Stimulated activated CD4-positive, alpha-beta T cell treated with anti-CD3 and anti-CD28 coated beads, Interleukin-12 subunit alpha, Interleukin-12 subunit beta, amount 100 ng/mL, for 48 hours (primary cell): Measurements from ENCODE around the gene PDGFB.

Source experiments
- DNase-seq, 3 donors: peaks; one replicate each; pipeline ENCODE4 v3.0.0-alpha.2; 2020; ENCODE audit warnings: low read depth in 2 of 3, low spot score in 1 of 3

Gene PDGFB

GRCh38 chr22:39277142-39277607 lies 32.4 kb upstream of the PDGFB start:
- no peak for DNase-seq

DNA sequence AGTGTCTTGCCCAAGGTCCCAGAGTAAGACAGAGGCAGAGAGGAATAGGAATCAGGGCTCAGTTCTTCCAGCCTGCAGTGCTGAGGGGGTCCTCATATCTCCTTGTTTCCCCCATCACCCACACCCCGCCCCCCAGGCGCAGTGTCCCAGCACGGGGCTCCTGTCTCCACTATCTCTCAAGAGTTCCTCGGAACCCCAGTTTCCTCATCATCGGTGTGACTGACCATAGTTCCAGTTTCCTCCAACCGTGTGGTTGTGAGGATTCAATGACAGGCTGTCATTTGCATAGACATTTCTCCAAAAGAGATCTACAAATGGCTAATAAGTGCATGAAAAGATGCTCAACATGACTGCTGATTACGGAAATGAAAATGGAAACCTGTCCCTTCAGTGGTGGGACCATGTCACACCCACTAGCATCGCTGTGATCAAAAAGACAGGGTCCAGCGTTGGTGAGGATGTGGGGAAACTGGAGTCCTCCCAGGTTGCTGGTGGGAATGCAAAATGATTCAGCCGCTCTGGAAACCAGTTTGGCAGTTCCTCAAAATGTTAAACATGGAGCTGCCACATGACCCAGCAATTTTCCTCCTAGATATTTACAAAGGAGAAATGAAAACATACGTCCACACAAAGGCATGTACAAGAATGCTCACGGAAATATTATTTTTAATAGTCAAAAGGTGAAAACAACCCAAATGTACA lies 31.8 kb upstream of the PDGFB start:
- DNase-seq: no peak

- no peak for DNase-seq
These were observed 31.1 kb upstream of the PDGFB start for GRCh38 chr22:39275814-39276439.

DNA sequence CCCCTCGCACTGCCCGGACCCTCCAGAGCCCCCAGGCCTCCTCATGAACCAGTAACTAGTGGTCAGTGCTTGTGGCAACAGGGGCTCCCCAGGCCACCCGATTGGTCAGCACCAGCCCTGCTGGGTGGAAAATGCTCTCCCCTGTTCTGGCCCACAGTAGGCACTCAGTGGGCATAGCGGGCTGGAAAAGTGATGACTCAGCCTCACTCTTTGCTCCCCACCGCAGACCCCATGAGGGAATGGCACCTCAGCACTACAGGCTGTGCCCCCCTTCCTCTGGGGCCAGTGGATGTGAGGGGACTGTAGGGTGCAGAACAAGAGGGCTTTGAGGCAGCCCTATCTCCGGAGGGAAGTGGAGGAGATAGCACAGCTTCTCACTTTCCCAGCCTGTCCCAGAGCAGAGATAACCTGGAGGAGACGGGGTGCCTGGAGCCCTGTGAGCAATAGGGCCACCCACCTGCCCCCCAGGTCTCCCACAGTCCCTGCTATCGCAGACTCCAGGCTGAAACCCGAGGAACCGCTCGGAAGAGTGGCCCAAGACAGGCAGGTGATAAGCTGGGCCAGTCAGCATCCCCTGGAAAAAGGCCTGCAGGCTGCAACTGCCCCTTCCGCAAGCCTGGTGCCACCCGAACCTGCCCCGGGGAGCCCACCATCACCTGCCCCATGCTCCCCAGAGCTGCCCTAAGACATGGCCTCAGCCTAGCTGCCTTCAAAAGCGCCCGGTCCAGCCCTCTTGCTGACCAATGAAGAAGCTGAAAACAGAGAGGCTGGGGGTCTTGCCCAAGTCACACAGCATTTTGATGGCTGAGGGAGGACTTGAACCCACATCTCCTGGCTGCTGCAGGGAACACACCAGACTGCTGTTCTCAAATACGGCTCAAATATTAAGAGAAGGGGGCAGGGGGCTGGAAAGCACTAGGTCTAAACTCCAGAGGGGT lies 29.4 kb upstream of the PDGFB start:
- no peak for DNase-seq

DNA sequence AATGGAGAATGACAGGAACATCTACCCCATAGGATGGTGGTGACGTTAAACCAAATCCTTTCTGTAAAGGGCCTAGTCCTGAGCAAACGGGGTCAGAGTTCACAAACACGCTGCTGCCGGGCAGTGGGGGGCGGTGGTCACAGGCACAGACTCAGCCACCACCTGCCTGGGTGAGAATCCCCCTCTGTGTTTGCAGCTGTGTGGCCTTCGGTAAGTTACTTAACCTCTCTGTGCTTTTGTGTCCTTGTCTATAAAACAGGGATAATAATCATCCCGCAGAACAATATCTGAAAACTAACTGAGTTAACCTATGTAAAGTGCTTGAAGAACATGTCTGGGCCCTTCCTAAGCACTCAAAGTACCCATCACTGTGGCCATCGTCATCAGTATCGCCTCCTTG lies 26.0 kb upstream of the PDGFB start:
- no peak for DNase-seq

GRCh38 chr22:39270280-39270679 lies 25.5 kb upstream of the PDGFB start:
- no peak for DNase-seq

DNA sequence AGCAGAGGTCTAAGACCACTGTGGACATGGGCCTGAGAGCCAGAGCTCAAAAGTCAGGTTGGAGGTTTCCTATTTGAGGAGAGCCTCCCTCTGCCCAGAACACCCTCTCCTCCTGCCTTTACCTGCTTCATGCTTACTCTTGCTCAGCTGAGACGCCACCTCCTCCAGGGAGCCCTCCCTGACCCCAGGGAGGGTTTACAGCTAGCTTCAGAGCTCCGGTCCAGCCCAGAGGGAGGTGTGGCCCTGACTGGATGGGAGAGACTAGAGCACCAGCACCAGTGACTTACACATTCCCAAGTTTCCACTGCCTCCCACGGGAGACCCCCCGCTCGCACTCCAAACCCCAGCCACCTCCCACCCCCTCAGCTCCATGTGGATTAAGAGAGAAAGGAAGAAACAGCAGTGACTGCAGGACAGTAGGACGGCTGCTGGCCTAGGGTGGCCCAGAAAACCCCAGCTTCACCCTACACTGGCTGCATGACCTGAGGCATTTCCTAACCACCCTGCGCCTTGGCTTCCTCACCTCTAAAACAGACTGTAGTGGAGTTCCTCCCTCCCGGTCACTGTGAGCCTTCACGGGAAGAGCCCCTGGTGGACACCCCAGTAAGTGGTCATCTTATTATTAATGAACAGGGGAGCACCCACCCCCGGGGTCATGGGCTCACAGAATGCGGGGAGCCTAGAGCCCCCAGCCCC lies 24.5 kb upstream of the PDGFB start:
- DNase-seq: no peak

DNA sequence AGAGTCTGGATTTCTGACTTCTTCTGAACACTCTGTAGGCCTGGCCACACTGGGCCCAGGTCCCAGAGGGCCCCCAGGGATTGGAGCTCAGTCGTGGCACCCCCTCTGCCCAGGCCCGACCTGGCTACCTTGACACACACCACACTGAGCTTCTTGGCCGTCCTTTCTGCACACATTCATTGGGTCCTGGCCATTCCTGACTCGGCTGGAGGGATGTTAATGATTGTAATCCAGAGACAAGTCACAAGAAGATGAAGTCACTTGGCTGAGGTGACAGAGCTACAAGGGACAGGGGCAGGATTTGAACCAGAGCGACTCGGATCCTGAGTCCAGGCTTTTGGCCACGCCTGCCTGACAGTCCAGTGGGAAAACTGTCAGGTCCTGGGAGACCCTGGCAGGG lies 23.9 kb upstream of the PDGFB start:
- no peak for DNase-seq

DNA sequence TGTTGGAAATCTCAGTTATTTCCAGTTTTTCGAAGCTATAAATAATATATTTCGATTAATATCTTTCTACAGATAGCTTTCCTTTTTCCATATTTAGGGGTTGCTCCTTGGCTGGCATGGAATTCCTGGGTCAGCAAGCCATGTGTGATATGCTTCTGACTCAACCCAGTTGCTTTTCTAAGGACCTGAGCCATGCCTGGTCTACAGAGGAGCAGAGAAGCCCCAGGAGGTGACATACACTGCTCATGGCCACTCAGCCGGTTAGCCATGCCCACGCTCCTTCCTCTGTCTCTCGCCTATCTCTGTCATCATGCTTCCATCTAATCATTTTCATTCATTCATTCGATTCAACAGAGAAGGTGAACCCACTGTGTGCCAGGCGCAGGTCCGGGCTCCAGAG lies 23.2 kb upstream of the PDGFB start:
- DNase-seq: no peak

GRCh38 chr22:39266398-39267030 lies 21.7 kb upstream of the PDGFB start:
- DNase-seq: peak in 2 of 3 donors; percentile 27 to 50

- DNase-seq: no peak
These were observed 20.5 kb upstream of the PDGFB start for GRCh38 chr22:39265143-39265886.

- DNase-seq: no peak
These were observed 19.7 kb upstream of the PDGFB start for GRCh38 chr22:39264349-39265038.

GRCh38 chr22:39263626-39264348 lies 19.0 kb upstream of the PDGFB start:
- DNase-seq: no peak

DNA sequence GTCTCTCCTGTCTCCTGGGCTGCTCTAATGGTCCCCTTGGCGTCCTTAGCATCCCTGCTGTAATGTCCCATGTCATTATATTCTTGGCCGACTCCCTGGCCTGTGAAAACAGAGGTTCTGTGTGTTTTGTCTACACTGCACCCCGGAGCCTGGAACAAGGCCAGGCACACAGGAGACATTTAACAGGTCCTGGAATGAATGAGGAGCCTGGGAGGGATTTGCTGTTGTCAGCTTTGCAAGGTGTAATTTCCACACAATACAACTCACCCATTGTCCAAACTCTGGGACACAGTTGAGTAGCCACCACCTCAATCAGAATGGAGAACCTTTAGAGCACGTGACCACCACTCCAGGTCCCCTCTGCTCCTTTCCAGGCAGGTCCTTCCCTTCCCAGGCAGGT lies 14.9 kb upstream of the PDGFB start:
- no peak for DNase-seq

GRCh38 chr22:39257901-39258475 lies 13.2 kb upstream of the PDGFB start:
- no peak for DNase-seq

DNA sequence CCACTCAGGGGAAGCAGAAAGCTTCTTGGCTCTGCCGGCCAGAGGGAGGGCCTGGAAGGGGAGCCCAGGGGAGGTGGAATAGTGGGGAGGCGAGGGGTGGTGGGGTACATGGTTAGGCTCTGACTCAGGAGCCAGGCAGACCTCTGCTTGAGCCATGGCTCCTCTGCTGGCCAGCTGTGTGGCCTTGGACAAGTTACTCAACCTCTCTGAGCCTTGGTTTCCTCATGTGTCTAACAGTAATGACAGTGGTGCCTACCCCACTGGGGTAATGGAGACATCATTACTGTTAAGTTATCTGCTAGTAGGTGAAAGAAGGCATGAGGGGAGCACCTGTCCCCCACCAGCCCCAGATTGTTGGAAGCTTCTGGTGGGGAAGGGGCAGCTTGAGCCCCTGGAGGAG lies 12.2 kb upstream of the PDGFB start:
- no peak for DNase-seq

GRCh38 chr22:39256186-39256552 lies 11.4 kb upstream of the PDGFB start:
- no peak for DNase-seq

DNA sequence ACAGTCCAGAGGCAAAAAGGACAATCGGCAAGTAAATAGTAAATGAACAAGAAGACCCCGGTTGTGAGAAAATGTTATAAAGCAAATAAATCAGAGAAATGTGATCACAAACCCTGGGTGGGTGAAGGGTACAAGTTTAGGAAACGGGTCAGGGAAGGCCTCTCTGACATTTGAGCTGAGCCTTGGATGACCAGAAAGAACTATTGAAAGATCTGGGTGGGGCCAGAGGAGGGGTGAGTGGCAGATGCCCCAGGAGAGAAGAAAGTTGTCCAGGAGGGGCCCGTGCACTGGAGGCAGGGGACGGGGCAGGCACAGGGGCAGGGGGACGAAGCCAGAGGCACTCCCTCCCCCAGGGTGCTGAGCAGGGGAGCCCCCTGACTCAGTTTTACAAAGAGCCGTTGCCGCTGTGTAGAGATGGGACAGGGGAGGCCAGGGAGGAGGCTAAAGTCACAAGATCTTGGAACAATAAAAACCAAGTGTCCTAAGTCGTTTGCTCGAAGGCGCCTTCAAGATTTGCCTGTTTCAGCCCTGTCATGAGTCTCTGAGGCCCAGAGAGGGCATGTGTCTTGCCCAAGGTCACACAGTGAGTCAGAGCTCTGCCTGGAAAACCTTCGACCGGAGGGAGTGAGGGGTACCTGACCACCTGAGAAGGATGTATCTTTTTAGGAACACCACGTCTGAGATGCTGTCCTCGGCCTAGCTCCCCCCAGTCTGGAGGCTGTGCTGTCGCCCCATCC lies 10.8 kb upstream of the PDGFB start:
- DNase-seq: no peak
